Endometrium (tissue), 2 donors: ENCODE results near the gene ATXN7L2.
A peak's percentile ranks its signal among the peaks of the same experiment; 100 is the strongest.
"Not testable (repeated sequence)": the region's sequence is repeated elsewhere in the genome, so short reads cannot be mapped to it uniquely, and the experiment has no call there.

Experiments used
- FAIRE-seq: peaks from 2 replicates; lab custom pipeline; 2012; peaks lifted over from hg19 to GRCh38; lab: Jason Lieb, UNC
- donor health status: control.
- donor health status: control.

Gene ATXN7L2, protein sequence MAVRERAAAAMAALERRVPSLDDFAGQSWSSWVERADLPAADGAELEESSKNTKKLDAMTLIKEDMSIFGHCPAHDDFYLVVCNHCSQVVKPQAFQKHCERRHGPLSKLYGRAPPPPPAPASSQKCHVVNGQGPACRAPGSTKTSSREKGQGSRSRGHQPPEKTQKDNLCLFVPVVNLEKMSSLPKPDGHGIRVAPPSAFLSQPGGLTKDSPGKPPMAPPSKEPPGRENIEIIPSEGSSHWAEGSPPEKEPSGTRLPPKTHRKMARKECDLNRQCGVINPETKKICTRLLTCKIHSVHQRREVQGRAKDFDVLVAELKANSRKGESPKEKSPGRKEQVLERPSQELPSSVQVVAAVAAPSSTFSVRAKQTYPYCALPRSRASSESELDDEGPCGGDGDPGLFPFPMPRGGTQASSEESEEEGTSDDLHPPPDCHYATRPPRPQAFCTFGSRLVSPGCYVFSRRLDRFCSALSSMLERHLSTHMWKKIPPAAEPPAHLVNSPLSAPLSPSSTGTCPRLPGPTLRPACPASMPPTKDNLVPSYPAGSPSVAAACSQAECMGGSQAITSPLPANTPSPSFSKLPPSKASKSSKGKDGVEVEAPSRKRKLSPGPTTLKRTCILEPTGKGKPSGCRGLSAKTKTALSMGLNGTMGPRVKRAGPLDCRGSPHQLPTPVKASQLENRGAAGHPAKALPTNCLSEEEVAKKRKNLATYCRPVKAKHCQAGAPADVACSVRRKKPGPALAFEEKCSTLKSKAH

DNA sequence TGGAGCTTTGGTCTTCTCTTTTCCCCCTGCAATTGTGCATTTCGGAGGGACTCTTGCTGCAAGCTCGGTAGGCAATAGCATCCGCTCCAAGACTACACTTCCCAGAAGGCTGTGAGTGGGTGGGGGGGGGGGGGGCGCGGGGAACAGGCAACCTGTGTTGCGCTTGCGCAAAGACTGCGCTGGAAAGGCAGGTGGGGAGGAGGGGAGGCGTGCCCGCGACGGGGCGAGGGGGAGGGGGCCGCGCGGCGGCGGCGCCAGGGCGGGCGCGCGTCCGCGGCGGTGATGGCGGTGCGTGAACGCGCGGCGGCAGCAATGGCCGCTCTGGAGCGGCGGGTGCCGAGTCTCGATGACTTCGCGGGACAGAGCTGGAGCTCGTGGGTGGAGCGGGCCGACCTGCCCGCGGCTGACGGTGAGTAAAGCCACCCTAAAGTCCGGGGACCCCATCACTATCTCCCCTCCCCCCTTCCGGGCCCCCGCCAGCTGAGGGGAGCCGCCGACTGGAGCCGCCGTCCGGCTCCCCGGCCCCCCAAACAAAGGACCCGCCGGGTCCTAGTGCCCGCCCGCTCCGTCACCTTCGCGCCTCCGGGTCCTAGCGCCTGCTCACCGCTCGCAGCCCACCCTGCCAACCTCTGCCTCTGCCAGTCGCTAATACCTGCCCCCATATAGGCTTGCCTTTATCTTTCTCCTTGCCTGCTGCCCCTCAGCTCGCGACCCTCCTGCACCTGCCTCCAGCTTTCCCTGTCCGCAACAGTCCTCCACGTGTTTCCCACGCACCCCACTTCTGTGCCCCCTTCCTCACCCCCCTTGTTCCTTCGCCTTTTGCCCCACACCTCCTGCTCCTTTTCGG lies at the start of gene ATXN7L2:
TSS of gene ATXN7L2 (plus strand) at position 234 of the 847 bp plus-strand sequence. CDS start at position 283, 49 bp downstream.
- no peak for FAIRE-seq

DNA sequence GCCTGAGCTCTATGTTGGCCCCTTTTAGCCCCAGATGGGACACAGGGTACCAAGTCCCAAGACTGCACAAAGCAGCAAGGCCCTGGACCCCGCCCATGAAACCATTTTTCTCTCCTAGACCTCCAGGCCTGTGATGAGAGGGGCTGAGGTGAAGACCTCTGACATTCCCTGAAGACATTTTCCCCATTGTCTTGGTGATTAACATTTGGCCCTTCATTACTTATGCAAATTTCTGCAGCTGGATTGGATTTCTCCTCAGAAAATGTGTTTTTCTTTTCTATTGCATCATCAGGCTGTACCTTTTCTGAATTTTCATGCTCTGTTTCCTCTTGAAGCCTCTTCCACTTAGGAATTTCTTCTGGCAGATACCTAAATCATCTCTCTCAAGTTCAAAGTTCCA lies 49.2 kb upstream of the ATXN7L2 start:
- no peak for FAIRE-seq

DNA sequence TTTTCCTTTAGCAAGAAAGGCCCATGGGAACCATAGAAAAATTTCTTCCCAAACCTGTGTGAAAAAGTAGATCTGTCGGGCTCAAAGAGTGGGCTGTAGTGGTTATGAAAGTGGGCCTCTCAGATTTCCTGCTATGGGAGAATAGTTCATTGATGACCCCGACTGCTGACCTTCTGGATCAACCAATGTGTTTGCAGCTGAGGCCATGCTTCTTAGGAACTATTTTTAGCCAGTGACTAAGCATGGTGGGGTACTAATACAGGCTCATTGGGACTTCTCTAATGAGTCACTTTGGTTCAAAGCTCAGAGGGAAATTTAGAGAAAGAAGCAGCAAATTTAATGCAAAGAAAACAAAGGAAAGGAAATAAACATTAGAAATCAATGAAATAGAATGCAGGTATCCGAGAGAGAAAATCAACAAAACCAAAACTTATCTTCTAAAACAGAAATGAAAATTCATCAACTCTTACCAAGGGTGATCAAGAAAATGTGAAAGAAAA lies 44.9 kb upstream of the ATXN7L2 start:
- no peak for FAIRE-seq

DNA sequence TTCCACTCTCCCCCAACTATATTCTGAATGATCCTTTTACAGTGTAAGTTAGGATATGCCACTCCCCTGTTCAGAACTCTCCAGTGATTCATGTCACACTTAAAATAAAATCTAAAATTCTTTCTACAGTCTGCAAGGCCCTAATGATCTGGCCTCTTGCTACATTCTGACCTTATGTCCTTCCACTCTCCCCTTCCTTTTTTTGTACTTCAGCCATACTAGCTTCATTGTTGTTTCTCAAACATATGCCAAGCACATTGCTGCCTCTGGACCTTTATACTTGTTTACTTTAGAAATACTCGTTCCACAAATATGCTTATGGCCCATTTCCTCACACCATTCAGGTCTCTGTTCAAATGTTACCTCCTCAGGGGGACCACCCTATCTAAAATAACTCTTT lies 42.6 kb upstream of the ATXN7L2 start:
- no peak for FAIRE-seq

DNA sequence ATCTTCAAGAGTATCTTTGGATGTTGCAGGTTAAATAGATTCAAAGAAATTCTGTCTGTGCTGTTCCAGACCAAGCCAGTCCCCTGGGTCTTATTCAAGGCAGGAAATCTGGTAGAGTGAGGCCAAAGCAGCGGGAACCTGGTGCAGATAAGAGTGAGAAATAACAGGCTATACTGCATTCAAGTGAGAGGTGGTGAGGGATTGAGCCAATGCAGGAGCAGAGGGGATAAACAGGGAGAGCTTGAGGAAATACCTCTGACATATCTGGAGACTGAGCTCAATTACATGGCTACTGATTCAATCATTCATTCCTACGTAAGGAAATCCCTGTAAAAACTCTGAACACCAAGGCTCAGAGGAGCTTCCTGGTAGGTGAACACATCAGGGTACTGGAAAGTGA lies 40.2 kb upstream of the ATXN7L2 start:
- FAIRE-seq = no peak

DNA sequence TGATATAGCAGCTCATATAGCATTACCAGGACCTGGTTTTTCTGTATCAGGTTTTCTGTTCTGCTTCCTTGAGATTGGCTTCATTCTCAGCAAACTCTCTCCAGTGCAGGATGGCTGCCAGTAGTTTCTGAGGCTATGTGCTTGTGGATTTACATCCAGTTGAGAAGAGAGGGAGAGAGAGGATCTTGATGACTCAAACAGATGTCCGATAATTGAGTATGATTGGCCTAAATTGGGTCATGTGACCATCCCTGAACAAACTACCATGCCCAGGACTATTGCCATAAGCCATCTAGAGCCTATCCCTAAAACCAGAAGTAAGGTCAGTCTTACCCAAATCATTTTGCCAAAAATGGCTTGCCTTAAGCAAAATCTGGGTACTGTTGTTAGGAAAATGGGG lies 39.4 kb upstream of the ATXN7L2 start:
- no peak for FAIRE-seq

DNA sequence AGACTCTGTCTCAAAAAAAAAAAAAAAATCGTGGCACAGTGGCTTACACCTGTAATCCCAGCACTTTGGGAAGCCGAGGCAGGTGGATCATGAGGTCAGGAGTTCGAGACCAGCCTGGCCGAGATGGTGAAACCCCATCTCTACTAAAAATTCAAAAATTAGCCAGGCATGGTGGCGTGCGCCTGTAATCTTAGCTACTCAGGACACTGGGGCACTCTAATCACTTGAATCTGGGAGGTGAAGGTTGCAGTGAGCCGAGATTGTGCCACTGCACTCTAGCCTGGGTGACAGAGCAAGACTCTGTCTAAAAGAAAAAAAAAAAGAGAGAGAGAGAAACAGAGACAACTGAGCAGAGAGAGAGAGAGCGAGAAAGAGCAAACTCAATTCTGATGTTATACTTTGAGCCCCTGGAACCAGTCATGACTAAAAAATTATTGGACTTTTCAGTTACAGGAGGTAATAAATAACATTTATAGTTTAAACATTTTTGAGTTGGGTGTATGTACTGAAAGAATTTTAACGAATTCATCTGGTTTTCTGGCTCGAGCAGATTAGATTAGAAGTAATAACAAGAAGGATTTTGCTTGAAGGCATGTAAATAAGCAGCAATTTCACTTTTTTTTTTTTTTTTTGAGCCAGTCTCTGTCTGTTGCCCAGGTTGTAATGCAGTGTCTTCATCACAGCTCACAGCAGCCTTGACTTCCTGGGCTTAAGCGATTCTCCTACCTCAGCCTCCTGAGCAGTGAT lies 37.6 kb upstream of the ATXN7L2 start:
- FAIRE-seq = peak; percentile 89

DNA sequence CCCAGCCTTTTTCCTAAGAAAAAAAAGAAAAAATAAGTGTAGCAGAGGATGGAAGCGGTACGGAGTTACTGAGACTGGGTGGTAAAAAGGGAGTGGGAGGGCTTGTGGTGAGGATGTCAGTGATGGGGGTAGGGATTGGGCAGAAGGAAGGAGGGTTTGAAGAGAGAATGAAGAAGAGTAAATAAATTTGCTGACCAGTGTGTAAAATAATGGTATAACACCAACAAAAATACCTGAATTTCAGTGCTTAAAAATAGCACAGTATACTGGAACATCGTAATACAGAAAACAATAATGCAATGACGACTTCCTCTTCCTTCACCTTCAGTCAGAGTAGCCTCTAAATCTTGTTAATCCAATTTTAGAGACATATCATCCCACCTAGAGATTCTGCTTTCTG lies 36.2 kb upstream of the ATXN7L2 start:
- FAIRE-seq = no peak

DNA sequence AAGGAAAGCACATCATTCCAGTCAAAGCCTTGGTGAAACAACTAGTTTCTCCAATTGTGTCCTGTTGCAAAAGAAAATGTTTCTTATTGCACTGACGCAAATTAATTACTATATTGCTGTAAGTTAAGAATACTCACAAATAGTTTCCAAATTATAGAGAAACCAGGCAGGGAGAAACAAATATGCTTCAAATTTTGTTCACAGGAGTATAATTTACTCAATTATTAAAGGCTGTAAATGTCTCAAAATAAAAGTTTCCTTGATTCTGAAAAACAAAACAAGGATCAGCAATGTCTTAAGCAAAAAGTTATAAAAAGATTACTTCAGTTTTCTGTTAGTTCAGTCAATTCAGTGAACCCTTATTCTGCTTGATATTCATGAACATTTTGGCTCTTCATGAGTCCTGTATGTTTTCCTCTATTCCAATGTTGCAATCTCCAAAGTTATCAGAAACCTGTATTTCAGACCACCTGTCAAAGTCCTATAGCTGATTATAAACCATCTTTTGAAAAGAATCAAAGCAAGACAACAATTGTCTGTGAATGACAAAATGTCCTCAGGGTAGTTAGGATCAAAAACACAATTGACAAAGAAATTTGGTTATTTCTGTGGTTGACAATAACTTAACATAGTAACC lies 29.1 kb upstream of the ATXN7L2 start:
- FAIRE-seq = no peak

DNA sequence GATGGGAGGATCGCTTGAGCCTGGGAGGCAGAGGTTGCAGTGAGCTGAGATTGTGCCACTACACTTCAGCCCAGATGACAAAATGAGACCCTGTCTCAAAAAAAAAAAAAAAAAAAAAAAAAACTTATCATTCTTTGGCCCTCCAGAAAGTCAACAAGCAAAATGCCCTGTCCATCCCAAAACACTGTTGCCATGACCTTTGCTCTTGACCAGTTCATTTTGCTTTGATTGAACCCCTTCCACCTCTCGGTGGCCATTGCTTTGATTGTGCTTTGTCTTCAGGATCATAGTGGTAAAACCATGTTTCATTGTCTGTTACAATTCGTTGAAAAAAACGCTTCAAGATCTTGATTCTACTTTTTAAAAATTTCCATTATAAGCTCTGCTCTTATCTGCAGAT lies 25.9 kb upstream of the ATXN7L2 start:
- FAIRE-seq = no peak

DNA sequence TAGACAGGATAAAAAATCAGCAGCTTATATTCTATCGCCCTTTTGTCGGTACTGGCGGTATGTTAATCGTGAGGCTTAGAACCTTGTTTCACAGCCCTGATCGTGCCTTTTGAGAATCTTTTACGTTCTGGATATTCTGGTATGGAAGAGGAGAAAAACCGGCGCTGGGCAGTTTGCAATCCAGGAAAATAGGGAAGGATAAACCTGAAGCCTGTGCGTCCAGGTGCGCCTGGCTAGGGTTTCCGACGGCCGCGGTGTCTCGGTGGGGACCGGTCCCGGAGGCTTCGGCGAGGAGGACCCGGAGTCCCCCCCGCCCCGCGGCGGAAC lies 17.6 kb upstream of the ATXN7L2 start:
- FAIRE-seq = no peak

DNA sequence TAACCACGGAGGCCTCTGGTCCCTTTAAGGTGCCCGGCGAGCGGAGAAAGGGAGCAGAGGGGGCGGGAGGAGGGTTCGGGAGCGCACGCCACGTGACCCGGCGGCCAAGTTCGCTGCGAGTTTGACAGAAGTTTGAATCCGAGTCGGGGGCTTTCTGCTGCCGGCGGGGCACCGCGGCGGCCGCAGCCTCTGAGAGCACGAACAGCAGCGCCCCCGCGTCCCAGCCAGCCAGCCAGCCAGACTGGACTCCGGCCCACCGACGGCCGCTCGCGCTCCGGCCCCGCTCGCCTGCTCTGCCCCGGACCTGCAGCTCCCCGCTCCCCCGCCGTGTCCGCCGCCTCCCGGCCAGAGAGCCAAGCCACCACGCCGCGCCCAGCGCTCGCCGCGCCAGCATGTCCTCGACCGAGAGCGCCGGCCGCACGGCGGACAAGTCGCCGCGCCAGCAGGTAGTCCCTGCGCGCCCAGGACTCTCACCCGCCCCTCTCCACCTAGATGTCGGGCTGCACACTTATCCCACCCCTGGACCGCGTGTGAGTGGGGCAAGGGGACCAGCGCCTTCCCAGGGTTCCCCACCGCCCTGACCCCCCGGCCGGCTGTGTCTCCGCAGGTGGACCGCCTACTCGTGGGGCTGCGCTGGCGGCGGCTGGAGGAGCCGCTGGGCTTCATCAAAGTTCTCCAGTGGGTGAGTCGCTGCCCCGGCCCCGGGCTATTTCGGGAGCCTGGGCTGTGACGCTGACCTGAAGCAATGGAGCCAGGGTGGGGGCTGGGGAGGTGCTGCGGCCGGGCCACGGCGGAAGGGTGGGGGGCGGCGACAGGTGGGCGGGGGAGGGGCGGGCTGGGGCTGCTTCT lies 17.0 kb upstream of the ATXN7L2 start, which contains the start of gene SYPL2:
TSS of gene SYPL2 (plus strand) at position 95 of the 849 bp plus-strand sequence. CDS start at position 393, 298 bp downstream.
- no peak for FAIRE-seq

DNA sequence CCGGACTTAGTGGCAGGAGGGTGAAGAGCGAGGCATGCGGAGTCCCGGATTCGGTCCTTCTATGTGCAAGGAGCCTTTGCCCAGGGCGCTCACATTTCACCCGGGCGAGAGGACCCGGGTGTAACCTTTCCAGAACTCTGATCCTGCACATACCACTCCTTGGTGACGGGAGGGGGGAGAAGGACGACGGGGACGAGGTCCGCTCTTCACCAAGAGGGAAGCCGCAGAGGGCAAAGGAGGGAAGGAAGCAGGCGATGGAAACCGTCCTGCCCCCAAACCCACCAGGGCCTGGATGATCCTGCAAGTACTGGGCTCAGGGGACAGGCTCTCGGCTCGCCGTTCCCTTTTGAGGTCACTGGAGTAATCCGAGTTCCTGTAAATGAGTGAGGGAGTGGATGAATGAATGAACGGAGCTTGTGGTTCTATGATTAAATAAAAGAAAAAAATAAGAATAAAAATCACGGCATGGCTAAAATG lies 16.4 kb upstream of the ATXN7L2 start:
- FAIRE-seq = no peak

DNA sequence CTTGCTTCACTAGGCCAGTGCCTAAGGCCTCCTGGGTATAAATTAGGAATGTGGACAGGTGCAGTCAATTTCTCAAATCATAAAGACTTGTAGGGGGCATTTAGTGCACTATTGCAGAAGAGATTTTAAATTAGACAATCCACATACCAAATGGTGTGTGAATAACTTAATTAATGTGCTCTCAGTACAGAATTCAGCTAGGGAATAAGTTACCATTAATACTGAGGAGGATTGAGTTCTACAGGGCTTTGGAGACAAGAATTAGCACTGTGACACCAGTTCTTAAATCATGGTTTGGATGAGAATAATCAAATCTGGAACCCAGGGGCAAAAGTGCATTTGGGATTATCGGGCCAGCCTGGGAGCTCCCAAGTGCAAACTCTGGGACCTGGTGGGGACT lies 15.6 kb upstream of the ATXN7L2 start:
- FAIRE-seq = no peak

DNA sequence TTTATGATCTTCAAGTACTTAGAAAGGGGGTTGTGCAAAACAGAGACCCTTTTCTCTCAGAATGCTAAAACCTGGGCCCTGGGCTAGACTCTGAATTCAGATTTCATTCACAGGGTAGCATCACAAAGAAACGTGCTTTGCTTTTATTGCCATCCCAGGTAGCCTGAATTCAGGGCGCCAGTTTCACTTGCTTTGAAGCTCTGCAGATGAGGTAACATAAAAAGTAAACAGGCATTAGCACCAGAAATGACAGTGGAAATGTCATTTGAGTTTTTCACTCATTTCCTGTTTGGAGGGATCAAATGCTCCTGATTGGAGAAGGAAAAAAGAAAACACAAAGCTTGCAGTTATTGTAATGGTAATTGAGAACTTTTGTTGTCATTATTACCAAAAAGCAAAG lies 14.8 kb upstream of the ATXN7L2 start:
- FAIRE-seq = no peak

DNA sequence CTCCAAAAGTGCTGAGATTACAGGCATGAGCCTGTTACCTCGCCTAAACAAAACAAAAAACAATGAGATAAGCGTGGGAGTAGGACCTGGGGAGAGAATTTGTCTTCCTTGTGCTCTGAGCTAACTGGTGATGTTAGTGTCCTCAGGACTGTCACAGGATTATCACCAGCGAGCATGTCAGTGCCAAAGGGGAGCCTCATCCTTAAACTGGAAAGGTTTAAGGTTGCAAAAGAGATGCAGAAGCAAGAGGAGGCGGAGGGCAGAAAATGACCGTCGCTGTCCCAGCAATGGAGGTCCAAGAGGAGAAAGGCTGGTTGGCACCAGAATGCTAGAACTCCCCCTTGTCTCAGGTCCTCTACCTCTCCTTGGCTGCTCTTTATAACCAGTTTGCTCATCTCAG lies 13.5 kb upstream of the ATXN7L2 start:
- FAIRE-seq = no peak

DNA sequence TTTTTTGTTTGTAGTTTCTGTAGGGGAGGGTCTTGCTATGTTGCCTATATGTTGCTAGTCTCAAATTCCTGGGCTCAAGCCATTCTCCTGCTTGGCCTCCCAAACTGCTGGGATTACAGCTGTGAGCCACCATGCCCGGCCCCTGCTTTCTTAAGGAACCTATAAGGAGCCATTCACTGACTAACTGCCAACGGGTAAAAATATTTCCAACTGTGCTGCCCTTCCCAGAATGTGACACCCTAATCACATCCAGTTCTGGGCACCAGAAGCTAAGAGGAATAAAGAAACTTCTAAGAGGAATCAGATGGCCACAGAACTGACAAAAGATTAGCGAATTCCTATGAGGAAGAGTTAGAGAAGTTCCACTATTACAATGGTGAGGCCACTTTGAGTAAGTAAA lies 10.9 kb upstream of the ATXN7L2 start:
- FAIRE-seq = no peak

DNA sequence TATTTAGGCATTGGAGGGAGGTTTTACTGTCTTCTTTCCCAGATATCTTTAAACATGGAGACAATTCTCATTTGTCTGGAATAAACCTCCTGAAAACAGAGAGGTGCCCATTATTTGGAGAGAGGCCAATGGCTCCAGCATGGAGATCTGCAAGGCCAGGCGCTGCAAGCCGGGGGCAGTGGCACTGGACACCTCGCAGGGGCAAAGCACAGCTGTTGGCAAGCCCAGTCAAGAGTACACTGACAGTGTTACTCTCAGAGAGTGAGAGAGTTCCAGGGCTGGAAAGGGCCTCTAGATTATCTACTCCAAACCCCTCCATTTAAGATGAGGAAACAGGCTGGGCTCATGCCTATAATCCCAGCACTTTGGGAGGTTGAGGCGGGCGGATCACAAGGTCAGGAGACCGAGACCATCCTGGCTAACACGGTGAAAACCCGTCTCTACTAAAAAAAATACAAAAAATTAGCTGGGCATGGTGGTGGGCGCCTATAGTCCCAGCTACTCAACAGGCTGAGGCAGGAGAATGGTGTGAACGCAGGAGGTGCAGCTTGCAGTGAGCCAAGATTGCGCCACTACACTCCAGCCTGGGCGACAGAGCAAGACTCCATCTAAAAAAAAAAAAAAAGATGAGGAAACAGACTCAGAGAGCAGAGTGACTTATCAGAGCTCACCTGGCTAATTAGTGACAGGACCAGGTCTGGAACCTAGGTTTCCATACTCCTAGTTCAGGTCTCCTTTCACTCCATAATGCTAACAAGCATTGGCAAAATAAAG lies 10.2 kb upstream of the ATXN7L2 start:
- not testable (repeated sequence) for FAIRE-seq

DNA sequence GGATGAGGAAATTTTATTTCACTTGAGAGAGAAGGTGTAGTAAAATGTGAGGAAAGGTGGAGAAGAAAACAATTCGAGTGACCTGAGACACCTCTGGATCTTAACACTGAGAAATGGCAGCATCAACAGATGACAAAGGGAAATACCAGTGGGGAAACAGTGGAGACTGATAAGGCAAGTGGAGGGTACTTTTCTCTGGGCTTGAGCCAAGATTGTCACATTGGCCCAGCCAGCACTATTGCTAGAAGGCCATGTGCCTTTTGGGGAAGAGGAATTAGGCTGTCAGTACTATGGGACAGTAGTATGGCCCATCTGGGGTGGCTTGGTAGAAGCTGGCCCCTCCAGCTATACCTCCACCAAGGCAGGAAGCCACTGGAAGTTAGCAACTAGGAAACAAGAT lies 9.0 kb upstream of the ATXN7L2 start:
- FAIRE-seq = no peak
